Mesenchymal stem cell (in vitro differentiated cells and primary cell): Measurements from ENCODE around the gene AGAP1.

Experiments
- DNase-seq: peaks from one replicate; pipeline ENCODE4 v3.0.0-alpha.2; 2013
- H2AFZ ChIP-seq: one replicate; pipeline ENCODE4 v1.6.1; 2013; ENCODE audit warnings: low read depth, mild to moderate bottlenecking, control low read depth, inconsistent platforms, low read length, moderate library complexity
- H2AK5ac ChIP-seq: 2 replicates; pipeline ENCODE4 v1.6.1; 2013; ENCODE audit warnings: low read length, moderate library complexity, mild to moderate bottlenecking, inconsistent platforms; ENCODE audit not compliant: severe bottlenecking
- H2BK120ac ChIP-seq: one replicate; pipeline ENCODE4 v1.6.1; 2013; ENCODE audit warnings: low read depth, mild to moderate bottlenecking, inconsistent platforms, low read length, moderate library complexity
- H2BK12ac ChIP-seq, 2 experiments: one replicate each; pipeline ENCODE4 v1.6.1; 2013; ENCODE audit warnings: inconsistent platforms in 2 of 2, low read length in 2 of 2, mild to moderate bottlenecking in 2 of 2, moderate library complexity in 2 of 2, control low read depth in 1 of 2
- H2BK15ac ChIP-seq: one replicate; pipeline ENCODE4 v1.6.1; 2013; ENCODE audit warnings: mild to moderate bottlenecking, low read depth, inconsistent platforms; ENCODE audit not compliant: poor library complexity, severe bottlenecking
- H2BK5ac ChIP-seq: 2 replicates; pipeline ENCODE4 v1.6.1; 2013; ENCODE audit warnings: low read depth, mild to moderate bottlenecking, low read length, control low read depth, inconsistent platforms; ENCODE audit not compliant: poor library complexity, severe bottlenecking
- H3K14ac ChIP-seq, 2 experiments: one replicate each; pipeline ENCODE4 v1.6.1; 2013; ENCODE audit warnings: inconsistent platforms in 2 of 2, low read length in 2 of 2, control low read depth in 1 of 2, mild to moderate bottlenecking in 1 of 2, moderate library complexity in 1 of 2
- H3K18ac ChIP-seq, 2 experiments: one replicate each; pipeline ENCODE4 v1.6.1; 2013; ENCODE audit warnings: inconsistent platforms in 2 of 2, low read length in 2 of 2, control low read depth in 1 of 2, low read depth in 1 of 2, mild to moderate bottlenecking in 1 of 2
- H3K23ac ChIP-seq, 2 experiments: one replicate each; pipeline ENCODE4 v1.6.1; 2013; ENCODE audit warnings: inconsistent platforms in 2 of 2, low read length in 2 of 2, mild to moderate bottlenecking in 2 of 2, moderate library complexity in 2 of 2, control low read depth in 1 of 2
- H3K27ac ChIP-seq: 2 replicates; pipeline ENCODE4 v1.5.1; 2013; ENCODE audit warnings: mild to moderate bottlenecking, moderate library complexity, low read length, control low read depth, inconsistent platforms; ENCODE audit not compliant: poor library complexity, severe bottlenecking
- H3K27me3 ChIP-seq, 2 experiments: 2 replicates each; pipeline versions ENCODE4 v1.6.1 to v1.7.0; 2013; ENCODE audit warnings: low read length in 2 of 2, mild to moderate bottlenecking in 2 of 2, moderate library complexity in 2 of 2, control low read depth in 1 of 2, inconsistent platforms in 1 of 2; ENCODE audit not compliant: control insufficient read depth in 1 of 2, insufficient read depth in 1 of 2
- H3K36me3 ChIP-seq, 2 experiments: 2 replicates each; pipeline versions ENCODE4 v1.6.1 to v1.7.0; 2013; ENCODE audit warnings: low read length in 2 of 2, control low read depth in 1 of 2, inconsistent platforms in 1 of 2, low read depth in 1 of 2, mild to moderate bottlenecking in 1 of 2; ENCODE audit not compliant: insufficient read depth in 2 of 2, control insufficient read depth in 1 of 2
- H3K4ac ChIP-seq, 2 experiments: one replicate each; pipeline ENCODE4 v1.6.1; 2013; ENCODE audit warnings: inconsistent platforms in 2 of 2, low read length in 2 of 2, mild to moderate bottlenecking in 2 of 2, moderate library complexity in 2 of 2, control low read depth in 1 of 2, low read depth in 1 of 2
- H3K4me1 ChIP-seq: 2 replicates; pipeline ENCODE4 v1.6.1; 2013; ENCODE audit warnings: low read depth, low read length, control low read depth; ENCODE audit not compliant: control insufficient read depth, insufficient read depth
- H3K4me2 ChIP-seq: 2 replicates; pipeline ENCODE4 v1.6.1; 2013; ENCODE audit warnings: low read length, mild to moderate bottlenecking, inconsistent platforms; ENCODE audit not compliant: poor library complexity, severe bottlenecking
- H3K4me3 ChIP-seq, 2 experiments: 2 replicates each; pipeline versions ENCODE4 v1.5.1 to v1.7.0; 2013; ENCODE audit warnings: low read length in 2 of 2, mild to moderate bottlenecking in 2 of 2, control low read depth in 1 of 2, low read depth in 1 of 2; ENCODE audit not compliant: insufficient read depth in 1 of 2
- H3K79me1 ChIP-seq: replicated peaks from 2 replicates; pipeline ENCODE4 v1.6.1; 2013; ENCODE audit warnings: mild to moderate bottlenecking, control low read depth, low read length, inconsistent platforms; ENCODE audit not compliant: poor library complexity, severe bottlenecking
- H3K9ac ChIP-seq: 2 replicates; pipeline ENCODE4 v1.7.0; 2013; ENCODE audit warnings: mild to moderate bottlenecking, low read length, moderate library complexity
- H3K9me3 ChIP-seq: 2 replicates; pipeline ENCODE4 v1.7.0; 2013; ENCODE audit warnings: mild to moderate bottlenecking, low read length; ENCODE audit not compliant: control insufficient read depth
- H4K8ac ChIP-seq: one replicate; pipeline ENCODE4 v1.6.1; 2013; ENCODE audit warnings: inconsistent platforms, mild to moderate bottlenecking, low read length, moderate library complexity
- H4K91ac ChIP-seq: one replicate; pipeline ENCODE4 v1.6.1; 2013; ENCODE audit warnings: mild to moderate bottlenecking, low read length, inconsistent platforms
- WGBS: methylation state at CpG from one replicate; pipeline ENCODE4 v1.1.7; 2013; ENCODE audit warnings: mixed read lengths; 5-methylcytosine and 5-hydroxymethylcytosine counted together

Gene AGAP1

GRCh38 chr2:235860111-235860510 lies 366.3 kb downstream of the AGAP1 start:
- Histone ChIP-seq H3K4ac (no peak overlapping the region), H4K8ac (no peak overlapping the region), H3K4me3 (no peak overlapping the region), H3K4me1 (peaks cover 6% of the 10 kb centered on the region), H2AK5ac (no peak overlapping the region), H4K91ac (no peak overlapping the region), H3K18ac (no peak overlapping the region), H3K27me3 (no peaks in the 10 kb centered on the region), H2AFZ (no peak overlapping the region), H3K27ac (peak overlapping the region; percentile 44), H2BK120ac (no peak overlapping the region), H3K79me1 (peaks cover 7% of the 10 kb centered on the region), H3K9me3 (no peaks in the 10 kb centered on the region), H3K23ac (no peak overlapping the region), H2BK15ac (no peak overlapping the region), H2BK5ac (no peak overlapping the region), H3K14ac (no peak overlapping the region), H3K36me3 (peaks cover 4 to 11% of the 10 kb centered on the region in 2 experiments), H3K4me2 (no peak overlapping the region), H3K9ac (no peak overlapping the region), H2BK12ac (no peak overlapping the region)
- WGBS: no CpG with 5 or more reads among the region's 5 CpGs
- DNase-seq: no peak

DNA sequence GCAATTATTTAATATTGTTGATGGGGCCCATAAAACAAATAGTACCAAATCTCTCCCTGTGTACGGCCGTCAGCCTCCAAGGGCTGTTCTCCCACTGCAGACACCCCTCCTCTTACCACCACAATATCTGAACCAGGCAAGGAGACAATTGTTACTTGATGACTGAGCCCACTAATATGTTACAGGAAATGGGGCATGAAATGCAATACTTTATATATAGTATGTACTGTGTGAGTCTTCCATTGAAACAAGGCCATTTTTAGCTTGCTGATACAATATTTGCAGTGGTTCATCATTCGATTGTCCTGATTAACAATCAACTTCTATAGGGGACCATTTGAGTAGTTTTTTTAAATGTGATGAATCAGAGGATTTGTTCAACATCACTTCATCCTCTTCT lies 367.0 kb downstream of the AGAP1 start:
- H3K18ac ChIP-seq: no peak overlapping the region

GRCh38 chr2:235861383-235861782 lies 367.5 kb downstream of the AGAP1 start:
- Histone ChIP-seq H3K79me1 (peaks cover 11% of the 10 kb centered on the region), H3K23ac (no peak overlapping the region), H3K4me3 (no peak overlapping the region), H3K27me3 (no peaks in the 10 kb centered on the region), H2BK5ac (no peak overlapping the region), H2AK5ac (no peak overlapping the region), H3K14ac (no peak overlapping the region), H2BK15ac (no peak overlapping the region), H3K9me3 (no peaks in the 10 kb centered on the region), H2BK12ac (no peak overlapping the region), H3K4me2 (no peak overlapping the region), H3K18ac (no peak overlapping the region), H3K27ac (no peak overlapping the region), H2BK120ac (no peak overlapping the region), H3K4me1 (peaks cover 8% of the 10 kb centered on the region), H3K9ac (no peak overlapping the region), H2AFZ (no peak overlapping the region), H3K4ac (no peak overlapping the region), H4K8ac (no peak overlapping the region), H3K36me3 (peaks cover 4 to 11% of the 10 kb centered on the region in 2 experiments), H4K91ac (no peak overlapping the region)
- WGBS: 97% methylated on average over 3 of the region's 3 CpGs
- DNase-seq: no peak

More for the DNA sequence above, 367.0 kb downstream of the AGAP1 start:
- Histone ChIP-seq H3K4me1 (peaks cover 6% of the 10 kb centered on the region), H3K4me3 (no peak overlapping the region), H3K4ac (no peak overlapping the region), H4K8ac (no peak overlapping the region), H2AFZ (no peak overlapping the region), H3K27ac (no peak overlapping the region), H3K36me3 (peaks cover 4 to 11% of the 10 kb centered on the region in 2 experiments), H3K27me3 (no peaks in the 10 kb centered on the region), H2BK120ac (no peak overlapping the region), H3K23ac (no peak overlapping the region), H2BK12ac (no peak overlapping the region), H3K9me3 (no peaks in the 10 kb centered on the region), H2BK15ac (no peak overlapping the region), H2BK5ac (no peak overlapping the region), H2AK5ac (no peak overlapping the region), H3K9ac (no peak overlapping the region), H3K4me2 (no peak overlapping the region), H4K91ac (no peak overlapping the region), H3K79me1 (peaks cover 9% of the 10 kb centered on the region), H3K14ac (no peak overlapping the region)
- no CpG with 5 or more reads among the region's 3 CpGs for WGBS
- no peak for DNase-seq

DNA sequence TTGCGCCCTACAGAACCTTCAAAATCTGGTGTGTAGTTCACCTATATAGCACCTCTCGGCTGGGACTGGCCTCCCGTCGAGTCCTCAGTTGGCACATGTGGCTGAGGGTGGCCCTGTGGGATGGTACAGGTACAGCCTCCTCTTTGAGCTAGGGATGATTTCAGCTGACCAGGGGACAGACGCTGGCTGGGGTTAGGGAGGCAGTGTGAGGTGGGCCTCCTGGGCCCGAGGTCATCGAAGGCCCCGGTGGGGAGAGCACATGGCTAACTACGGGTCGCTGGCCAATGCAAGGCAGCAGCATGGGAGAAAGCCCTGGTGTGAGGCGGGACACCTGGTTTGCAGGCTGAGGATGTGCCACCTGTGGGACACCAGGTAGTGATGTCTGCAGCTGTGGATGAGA lies 369.6 kb downstream of the AGAP1 start:
- Histone ChIP-seq H2BK120ac (no peak overlapping the region), H3K23ac (no peak overlapping the region), H2BK12ac (no peak overlapping the region), H2BK5ac (no peak overlapping the region), H3K36me3 (peaks cover 4 to 7% of the 10 kb centered on the region in 2 experiments), H3K79me1 (peaks cover 13% of the 10 kb centered on the region), H3K4me2 (no peak overlapping the region), H3K9ac (no peak overlapping the region), H3K4ac (no peak overlapping the region), H2AFZ (no peak overlapping the region), H3K14ac (no peak overlapping the region), H3K27ac (no peak overlapping the region), H4K8ac (no peak overlapping the region), H2BK15ac (no peak overlapping the region), H2AK5ac (no peak overlapping the region), H3K4me1 (peaks cover 12% of the 10 kb centered on the region), H3K4me3 (no peak overlapping the region), H3K18ac (no peak overlapping the region), H3K27me3 (no peaks in the 10 kb centered on the region), H3K9me3 (no peaks in the 10 kb centered on the region), H4K91ac (peak overlapping the region; percentile 1)
- 96% methylated on average over 11 of the region's 11 CpGs for WGBS
- no peak for DNase-seq
